Fibroblast of villous mesenchyme (primary cell): Measurements from ENCODE around the gene AAGAB. TPM values are rescaled to one million over a fixed set of nuclear protein-coding genes. Genes with fewer than 3 reads are reported as not detected.

Experiments
- DNase-seq: peaks from one replicate; pipeline ENCODE4 v3.0.0-alpha.2; 2010; ENCODE audit warnings: low read depth
- H3K4me3 ChIP-seq: 2 replicates; pipeline ENCODE4 v1.5.1; 2011; ENCODE audit warnings: low read depth, mild to moderate bottlenecking, low read length
- total RNA-seq: library from RNA; depleted of rRNA; stranded (reverse); fragments of >200 nt; gene quantifications from 2 replicates; pipeline ENCODE4 v1.2.3, GENCODE V29; 2012
- TF ChIP-seq, protein P1 (sequence below): IDR thresholded peaks from 2 replicates; pipeline ENCODE4 v1.5.1; 2012; ENCODE audit warnings: low read depth, mild to moderate bottlenecking, low read length; ENCODE audit not compliant: insufficient read depth

AAGAB gene
- total RNA-seq, 1 donor: 50.1 TPM

DNA sequence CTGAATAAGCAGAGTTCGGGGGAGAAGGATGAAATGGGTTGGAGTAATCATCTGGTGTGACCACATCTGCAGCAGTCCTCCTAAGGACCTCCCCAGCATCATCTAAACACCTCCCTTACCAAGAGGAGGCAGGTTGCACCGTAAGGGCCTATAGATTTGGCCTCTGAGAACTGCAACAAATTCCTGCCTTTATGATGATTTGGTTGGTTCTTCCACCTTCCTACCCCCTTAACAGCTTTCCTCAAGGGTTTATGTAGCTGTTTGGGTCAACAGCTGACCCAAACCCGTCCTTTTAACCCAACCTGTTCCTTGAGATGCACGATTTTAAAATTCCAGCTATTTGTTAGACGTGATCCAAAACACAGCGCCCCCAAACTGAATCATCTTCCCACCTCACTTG is 58.2 kb downstream of the AAGAB start:
- H3K4me3 ChIP-seq: no peak overlapping the region
- TF ChIP-seq, protein P1, sequence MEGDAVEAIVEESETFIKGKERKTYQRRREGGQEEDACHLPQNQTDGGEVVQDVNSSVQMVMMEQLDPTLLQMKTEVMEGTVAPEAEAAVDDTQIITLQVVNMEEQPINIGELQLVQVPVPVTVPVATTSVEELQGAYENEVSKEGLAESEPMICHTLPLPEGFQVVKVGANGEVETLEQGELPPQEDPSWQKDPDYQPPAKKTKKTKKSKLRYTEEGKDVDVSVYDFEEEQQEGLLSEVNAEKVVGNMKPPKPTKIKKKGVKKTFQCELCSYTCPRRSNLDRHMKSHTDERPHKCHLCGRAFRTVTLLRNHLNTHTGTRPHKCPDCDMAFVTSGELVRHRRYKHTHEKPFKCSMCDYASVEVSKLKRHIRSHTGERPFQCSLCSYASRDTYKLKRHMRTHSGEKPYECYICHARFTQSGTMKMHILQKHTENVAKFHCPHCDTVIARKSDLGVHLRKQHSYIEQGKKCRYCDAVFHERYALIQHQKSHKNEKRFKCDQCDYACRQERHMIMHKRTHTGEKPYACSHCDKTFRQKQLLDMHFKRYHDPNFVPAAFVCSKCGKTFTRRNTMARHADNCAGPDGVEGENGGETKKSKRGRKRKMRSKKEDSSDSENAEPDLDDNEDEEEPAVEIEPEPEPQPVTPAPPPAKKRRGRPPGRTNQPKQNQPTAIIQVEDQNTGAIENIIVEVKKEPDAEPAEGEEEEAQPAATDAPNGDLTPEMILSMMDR: no peak
- no peak for DNase-seq

DNA sequence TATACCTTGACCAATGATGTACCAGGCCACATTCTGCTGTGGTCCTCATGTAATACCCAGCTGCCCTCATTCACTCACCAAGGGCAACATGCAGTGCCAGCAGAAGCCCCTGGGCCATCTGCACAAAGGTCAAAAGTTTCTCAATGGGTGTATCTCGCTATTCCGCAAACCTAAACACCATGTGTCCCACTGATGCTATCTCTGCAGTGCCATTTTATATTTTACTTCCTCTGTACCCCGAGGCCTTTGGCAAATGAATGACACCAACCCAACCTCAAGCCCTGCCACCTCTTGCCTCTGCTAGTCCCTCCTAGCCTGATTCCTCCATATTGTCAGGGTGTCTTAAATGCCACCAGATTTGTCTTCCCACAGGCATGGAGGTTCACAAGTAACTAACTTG is 59.2 kb downstream of the AAGAB start:
- TF ChIP-seq, protein P1: no peak
- no peak for DNase-seq
- no peak overlapping the region for H3K4me3 ChIP-seq

DNA sequence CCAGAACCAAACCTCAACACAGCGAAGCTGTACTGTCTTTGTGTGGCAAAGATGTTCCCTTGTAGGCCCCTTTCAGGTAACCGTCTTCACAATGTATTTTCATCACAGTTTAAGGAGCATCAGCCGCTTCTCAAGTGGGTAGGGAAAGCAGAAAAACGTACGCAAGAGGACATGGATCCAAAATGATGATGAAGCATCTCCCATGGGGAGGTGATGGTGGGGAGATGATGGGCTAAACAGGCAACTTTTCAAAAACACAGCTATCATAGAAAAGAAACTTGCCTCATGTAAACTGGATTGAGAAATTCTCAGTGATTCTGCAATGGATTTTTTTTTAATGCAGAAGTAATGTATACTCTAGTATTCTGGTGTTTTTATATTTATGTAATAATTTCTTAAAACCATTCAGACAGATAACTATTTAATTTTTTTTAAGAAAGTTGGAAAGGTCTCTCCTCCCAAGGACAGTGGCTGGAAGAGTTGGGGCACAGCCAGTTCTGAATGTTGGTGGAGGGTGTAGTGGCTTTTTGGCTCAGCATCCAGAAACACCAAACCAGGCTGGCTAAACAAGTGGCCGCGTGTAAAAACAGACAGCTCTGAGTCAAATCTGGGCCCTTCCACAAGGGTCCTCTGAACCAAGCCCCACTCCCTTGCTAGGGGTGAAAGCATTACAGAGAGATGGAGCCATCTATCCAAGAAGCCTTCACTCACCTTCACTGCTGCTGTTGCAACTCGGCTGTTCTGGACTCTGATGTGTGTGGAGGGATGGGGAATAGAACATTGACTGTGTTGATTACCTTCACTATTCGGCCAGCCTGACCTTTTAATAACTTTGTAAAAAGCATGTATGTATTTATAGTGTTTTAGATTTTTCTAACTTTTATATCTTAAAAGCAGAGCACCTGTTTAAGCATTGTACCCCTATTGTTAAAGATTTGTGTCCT is 60.0 kb downstream of the AAGAB start:
- H3K4me3 ChIP-seq: no peak overlapping the region
- no peak for DNase-seq
- TF ChIP-seq, protein P1: no peak

DNA sequence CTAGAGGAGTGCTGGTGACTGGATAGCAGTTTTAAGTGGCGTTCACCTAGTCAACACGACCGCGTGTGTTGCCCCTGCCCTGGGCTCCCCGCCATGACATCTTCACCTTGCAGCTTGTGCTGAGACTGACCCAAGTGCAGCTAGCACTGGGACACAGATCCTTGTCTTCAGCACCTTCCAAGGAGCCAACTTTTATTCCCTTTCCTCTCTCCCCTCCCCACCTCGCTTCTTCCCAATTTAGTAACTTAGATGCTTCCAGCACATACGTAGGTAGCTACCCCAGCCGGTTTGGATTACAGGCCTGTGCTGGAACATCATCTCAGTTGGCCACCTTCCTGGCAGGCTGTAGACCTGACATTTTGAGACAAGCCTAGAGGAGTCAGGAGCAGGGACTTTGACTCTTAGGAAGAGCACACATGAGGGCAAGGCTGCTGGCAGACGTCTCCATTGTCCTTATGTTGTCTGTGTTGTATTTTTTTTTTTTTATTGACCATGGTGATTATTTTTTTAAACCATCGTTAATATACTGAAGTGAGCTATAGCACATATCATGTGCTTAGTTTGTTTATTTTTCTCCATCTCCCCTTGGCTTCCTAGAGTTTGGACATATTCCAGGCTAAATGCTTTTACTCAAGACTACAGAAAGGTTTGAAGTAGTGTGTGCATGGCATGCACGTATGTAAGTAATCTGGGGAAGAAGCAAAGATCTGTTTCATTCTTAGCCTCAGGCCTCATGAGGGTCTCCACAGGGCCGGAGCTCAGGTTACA is 61.1 kb downstream of the AAGAB start:
- H3K4me3 ChIP-seq: no peak overlapping the region
- TF ChIP-seq, protein P1: no peak
- no peak for DNase-seq

DNA sequence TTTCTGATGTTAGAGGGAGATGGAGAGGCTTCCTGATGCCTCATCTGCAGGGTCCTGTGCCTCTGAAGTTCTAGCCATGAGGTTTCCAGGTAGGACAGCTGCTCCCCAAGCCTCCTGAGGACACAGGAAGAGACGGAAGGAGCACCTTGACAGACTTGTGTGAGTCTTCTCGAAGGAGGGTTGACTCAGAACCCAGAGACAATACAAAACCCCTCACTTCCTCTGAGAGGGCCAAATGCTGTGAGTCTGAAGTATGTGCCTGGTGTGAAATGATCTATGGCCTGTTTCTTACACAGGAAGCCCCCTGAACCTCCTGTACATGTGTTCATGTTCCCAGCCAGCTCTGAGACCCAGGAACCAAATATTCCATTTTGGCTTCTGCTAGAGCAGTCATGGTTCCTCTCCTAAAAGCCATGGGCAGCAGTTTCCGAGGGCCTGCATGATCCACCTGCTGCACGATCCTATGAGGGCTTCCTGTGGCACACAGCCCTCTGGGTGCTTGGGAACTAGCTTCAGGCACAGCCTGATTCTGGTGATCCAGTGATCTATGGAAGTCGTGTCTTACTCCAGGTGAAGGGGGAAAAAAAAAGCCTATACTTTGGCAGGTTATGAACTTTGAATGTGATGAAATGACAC is 62.2 kb downstream of the AAGAB start:
- H3K4me3 ChIP-seq: no peak overlapping the region
- TF ChIP-seq, protein P1: no peak
- no peak for DNase-seq

DNA sequence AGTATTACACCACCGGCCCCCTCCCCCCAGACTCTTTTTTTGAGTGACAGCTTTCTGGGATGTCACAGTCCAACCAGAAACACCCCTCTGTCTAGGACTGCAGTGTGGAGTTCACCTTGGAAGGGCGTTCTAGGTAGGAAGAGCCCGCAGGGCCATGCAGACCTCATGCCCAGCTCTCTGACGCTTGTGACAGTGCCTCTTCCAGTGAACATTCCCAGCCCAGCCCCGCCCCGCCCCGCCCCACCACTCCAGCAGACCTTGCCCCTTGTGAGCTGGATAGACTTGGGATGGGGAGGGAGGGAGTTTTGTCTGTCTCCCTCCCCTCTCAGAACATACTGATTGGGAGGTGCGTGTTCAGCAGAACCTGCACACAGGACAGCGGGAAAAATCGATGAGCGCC is 63.6 kb downstream of the AAGAB start:
- H3K4me3 ChIP-seq: no peak overlapping the region
- DNase-seq: no peak
- TF ChIP-seq, protein P1: no peak
